OCI-LY3 (cell line): ENCODE data around the gene ANO6.

Experiments
- H2AFZ ChIP-seq: fragments of 200-600, 300-600 bp; shearing (Covaris generic); 2 replicates; pipeline ENCODE4 v1.6.0; 2014; ENCODE audit warnings: antibody characterized with exemption, low read depth, low read length
- H3K27ac ChIP-seq: fragments of 200-600, 300-600 bp; sonication (generic); 2 replicates; pipeline ENCODE4 v1.5.1; 2014; ENCODE audit warnings: mild to moderate bottlenecking, low read length, moderate library complexity, mixed read lengths
- H3K27me3 ChIP-seq: fragments of 200-600, 300-600 bp; sonication (generic); 2 replicates; pipeline ENCODE4 v1.6.1; 2014; ENCODE audit warnings: low read depth, low read length, mixed read lengths
- H3K36me3 ChIP-seq: fragments of 200-600, 300-600 bp; sonication (generic); replicated peaks from 2 replicates; pipeline ENCODE3; 2014; ENCODE audit warnings: low read depth, low read length, mixed read lengths
- H3K4me1 ChIP-seq: fragments of 300-600, 200-600 bp; sonication (generic); 2 replicates; pipeline ENCODE4 v1.6.1; 2014; ENCODE audit warnings: low read length, mixed read lengths
- H3K4me2 ChIP-seq: fragments of 200-600, 300-600 bp; sonication (generic); 2 replicates; pipeline ENCODE4 v1.6.1; 2014; ENCODE audit warnings: low read length, mixed read lengths
- H3K4me3 ChIP-seq: fragments of 300-600, 200-600 bp; sonication (generic); 2 replicates; pipeline ENCODE4 v1.5.1; 2014; ENCODE audit warnings: antibody characterized with exemption, mild to moderate bottlenecking, low read length, moderate library complexity
- H3K79me2 ChIP-seq: fragments of 300-600, 200-600 bp; shearing (Covaris generic); 2 replicates; pipeline ENCODE4 v1.6.1; 2014; ENCODE audit warnings: mild to moderate bottlenecking, low read length, mixed read lengths
- H3K9ac ChIP-seq: fragments of 300-600, 200-600 bp; shearing (Covaris generic); 2 replicates; pipeline ENCODE4 v1.6.0; 2014; ENCODE audit warnings: mild to moderate bottlenecking, low read length, moderate library complexity
- H3K9me3 ChIP-seq: fragments of 200-600, 300-600 bp; shearing (Covaris generic); 2 replicates; pipeline ENCODE4 v1.6.1; 2014; ENCODE audit warnings: low read length, mixed read lengths; ENCODE audit not compliant: insufficient read depth
- H4K20me1 ChIP-seq: fragments of 200-600, 300-600 bp; sonication (generic); 2 replicates; pipeline ENCODE4 v1.6.1; 2016; ENCODE audit warnings: low read length, mixed read lengths; ENCODE audit not compliant: insufficient read depth
- EZH2phosphoT487 ChIP-seq: fragments of 200-600 bp; shearing (Covaris generic); IDR thresholded peaks from 2 replicates; pipeline ENCODE4 v1.6.1; 2018; ENCODE audit warnings: antibody characterized with exemption, mixed run types, low read depth
- TF ChIP-seq, protein P1 (sequence below): fragments of 200-600, 300-600 bp; sonication (generic); IDR thresholded peaks from 2 replicates; pipeline ENCODE4 v1.5.1; 2014; ENCODE audit warnings: antibody characterized with exemption, low read length, low read depth

ANO6 gene

DNA sequence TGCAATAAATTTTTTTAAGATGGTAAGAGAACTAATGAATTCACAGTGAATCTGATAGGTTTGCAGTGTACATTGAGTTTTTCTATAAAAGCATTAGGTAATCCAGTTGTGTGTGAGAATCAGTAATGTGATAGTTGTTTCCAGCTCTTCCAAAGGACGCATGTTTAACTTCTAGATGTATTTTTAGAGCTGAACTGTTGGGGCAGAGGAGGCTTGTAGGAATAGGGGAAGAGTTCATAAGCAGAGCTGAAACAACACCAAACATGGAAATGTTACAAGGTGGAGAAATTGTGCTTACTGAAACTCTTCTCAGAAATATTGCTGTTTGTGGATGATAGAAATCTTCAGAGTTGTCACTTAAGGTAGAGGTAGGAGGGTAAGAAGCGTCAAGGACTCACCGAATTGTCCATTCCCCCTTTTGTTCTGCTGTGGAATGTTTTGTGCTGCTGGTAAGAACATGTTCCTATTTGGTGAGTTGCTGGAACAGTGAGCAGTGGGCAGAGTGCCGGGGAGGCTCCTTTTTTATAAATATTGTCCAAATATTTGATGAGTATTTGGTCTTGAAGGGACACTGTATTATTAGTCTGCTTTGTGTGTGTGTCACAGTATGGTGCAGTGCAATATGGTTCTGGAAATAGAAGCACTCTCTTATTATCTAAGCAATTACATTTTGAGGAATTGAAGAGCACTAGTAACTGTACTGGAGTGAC is 76.7 kb downstream of the ANO6 start:
- peaks cover 26% of the 10 kb centered on the region for H3K4me1 ChIP-seq
- H4K20me1 ChIP-seq, result peaks cover 25% of the 10 kb centered on the region; the same call in 1 of the 2 replicates
- H3K27ac ChIP-seq, result no peak overlapping the region
- H3K9me3 ChIP-seq, result no peaks in the 10 kb centered on the region
- no peak overlapping the region for H3K4me3 ChIP-seq
- H3K27me3 ChIP-seq, result peaks cover 3% of the 10 kb centered on the region; the same call in 1 of the 2 replicates
- no peak overlapping the region for H3K9ac ChIP-seq
- H3K4me2 ChIP-seq, result no peak overlapping the region
- TF ChIP-seq EZH2phosphoT487, result no peak
- TF ChIP-seq, protein P1, sequence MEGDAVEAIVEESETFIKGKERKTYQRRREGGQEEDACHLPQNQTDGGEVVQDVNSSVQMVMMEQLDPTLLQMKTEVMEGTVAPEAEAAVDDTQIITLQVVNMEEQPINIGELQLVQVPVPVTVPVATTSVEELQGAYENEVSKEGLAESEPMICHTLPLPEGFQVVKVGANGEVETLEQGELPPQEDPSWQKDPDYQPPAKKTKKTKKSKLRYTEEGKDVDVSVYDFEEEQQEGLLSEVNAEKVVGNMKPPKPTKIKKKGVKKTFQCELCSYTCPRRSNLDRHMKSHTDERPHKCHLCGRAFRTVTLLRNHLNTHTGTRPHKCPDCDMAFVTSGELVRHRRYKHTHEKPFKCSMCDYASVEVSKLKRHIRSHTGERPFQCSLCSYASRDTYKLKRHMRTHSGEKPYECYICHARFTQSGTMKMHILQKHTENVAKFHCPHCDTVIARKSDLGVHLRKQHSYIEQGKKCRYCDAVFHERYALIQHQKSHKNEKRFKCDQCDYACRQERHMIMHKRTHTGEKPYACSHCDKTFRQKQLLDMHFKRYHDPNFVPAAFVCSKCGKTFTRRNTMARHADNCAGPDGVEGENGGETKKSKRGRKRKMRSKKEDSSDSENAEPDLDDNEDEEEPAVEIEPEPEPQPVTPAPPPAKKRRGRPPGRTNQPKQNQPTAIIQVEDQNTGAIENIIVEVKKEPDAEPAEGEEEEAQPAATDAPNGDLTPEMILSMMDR, result no peak
- H2AFZ ChIP-seq, result no peak overlapping the region
- H3K79me2 ChIP-seq, result no peaks in the 10 kb centered on the region
- H3K36me3 ChIP-seq, result no peaks in the 10 kb centered on the region

DNA sequence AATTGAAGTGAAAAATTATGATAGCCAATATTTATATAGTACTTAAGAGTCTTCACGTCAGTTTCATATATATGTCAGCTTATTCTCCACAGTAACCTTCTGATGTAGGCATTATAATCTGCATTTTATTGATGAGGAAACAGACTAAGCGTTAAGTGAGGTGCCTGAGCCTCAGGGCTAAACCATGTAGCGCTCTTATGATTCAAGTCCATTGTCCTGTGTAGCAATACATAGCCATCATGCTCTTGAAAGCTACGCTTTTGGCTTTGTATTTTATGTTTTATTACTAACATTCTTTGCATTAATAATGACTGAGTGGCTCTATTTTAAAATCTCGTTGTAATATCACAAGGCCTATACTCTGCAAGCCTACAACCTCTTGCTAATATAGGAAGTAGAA is 79.0 kb downstream of the ANO6 start:
- TF ChIP-seq EZH2phosphoT487, result no peak
- TF ChIP-seq, protein P1, result no peak
- H3K79me2 ChIP-seq, result no peaks in the 10 kb centered on the region
- H4K20me1 ChIP-seq, result peaks cover 18% of the 10 kb centered on the region; the same call in 1 of the 2 replicates
- no peak overlapping the region for H2AFZ ChIP-seq
- H3K27ac ChIP-seq, result no peak overlapping the region
- no peak overlapping the region for H3K4me2 ChIP-seq
- H3K27me3 ChIP-seq, result peaks cover 3% of the 10 kb centered on the region; the same call in 1 of the 2 replicates
- peaks cover 17% of the 10 kb centered on the region for H3K4me1 ChIP-seq
- H3K4me3 ChIP-seq, result no peak overlapping the region
- no peaks in the 10 kb centered on the region for H3K9me3 ChIP-seq
- H3K36me3 ChIP-seq, result no peaks in the 10 kb centered on the region
- no peak overlapping the region for H3K9ac ChIP-seq

DNA sequence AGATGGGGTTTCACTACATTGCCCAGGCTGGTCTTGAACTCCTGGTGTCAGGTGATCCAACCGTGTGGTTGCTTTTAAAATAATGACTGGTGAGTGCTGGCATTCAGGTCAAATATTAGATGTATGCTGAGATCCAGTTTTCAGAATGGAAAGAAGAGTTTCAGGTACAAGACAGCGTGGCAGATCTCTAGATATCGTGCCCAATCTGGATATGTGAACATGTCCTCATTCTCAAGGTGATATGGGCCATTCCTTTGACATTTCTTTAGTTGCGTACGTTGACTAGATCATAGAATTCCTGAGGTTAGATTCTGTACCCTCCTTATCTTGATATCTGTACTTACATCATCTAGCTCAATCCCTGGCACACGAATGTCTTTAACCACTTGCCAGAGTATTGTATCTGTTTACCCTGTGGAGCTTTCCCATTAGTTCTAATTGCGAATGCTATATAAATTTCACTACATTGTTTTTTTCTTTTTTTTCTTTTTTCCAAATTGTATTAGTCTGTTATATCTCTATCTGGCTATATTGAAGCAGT is 80.2 kb downstream of the ANO6 start:
- TF ChIP-seq, protein P1, result no peak
- TF ChIP-seq EZH2phosphoT487, result no peak

DNA sequence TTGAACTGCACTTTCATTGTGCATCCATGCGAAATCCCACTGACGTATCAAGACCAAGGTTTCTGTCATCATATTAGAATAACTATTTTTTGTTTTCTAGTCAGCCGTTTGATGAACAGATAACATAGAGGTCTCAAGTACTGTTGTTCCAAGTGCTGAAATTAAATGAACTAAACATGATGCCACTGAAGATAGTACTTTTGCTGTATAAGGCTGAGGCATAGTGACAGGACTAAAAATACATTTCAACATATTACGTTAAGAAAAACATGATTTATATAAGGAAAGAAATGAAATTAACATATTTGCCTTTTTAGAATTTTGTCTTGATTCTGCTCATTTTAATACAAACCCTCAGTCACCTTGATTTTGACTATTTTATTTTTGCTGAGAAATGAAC is 82.2 kb downstream of the ANO6 start:
- Histone ChIP-seq H3K9ac (no peak overlapping the region), H3K36me3 (no peaks in the 10 kb centered on the region), H2AFZ (no peak overlapping the region), H3K27ac (no peak overlapping the region), H3K4me1 (no peaks in the 10 kb centered on the region), H3K4me3 (no peak overlapping the region), H3K27me3 (no peaks in the 10 kb centered on the region), H3K4me2 (no peak overlapping the region), H3K9me3 (no peaks in the 10 kb centered on the region), H3K79me2 (no peaks in the 10 kb centered on the region), H4K20me1 (no peaks in the 10 kb centered on the region)
- TF ChIP-seq EZH2phosphoT487, result no peak
- TF ChIP-seq, protein P1, result no peak

More for the DNA sequence above, 80.2 kb downstream of the ANO6 start:
- Histone ChIP-seq H3K36me3 (no peaks in the 10 kb centered on the region), H3K4me3 (no peak overlapping the region), H3K27ac (no peak overlapping the region), H3K27me3 (no peaks in the 10 kb centered on the region), H3K4me2 (no peak overlapping the region), H4K20me1 (peaks cover 14% of the 10 kb centered on the region; the same call in 1 of the 2 replicates), H3K4me1 (peaks cover 7% of the 10 kb centered on the region), H3K79me2 (no peaks in the 10 kb centered on the region), H3K9me3 (no peaks in the 10 kb centered on the region), H2AFZ (no peak overlapping the region), H3K9ac (no peak overlapping the region)
